Keratinocyte (primary cell): ENCODE measurements around the gene CLDN6.

Experiments used
- CTCF ChIP-seq, 3 experiments: IDR thresholded peaks in 1 of 3; conservative IDR thresholded peaks in 1 of 3; optimal IDR thresholded peaks in 1 of 3; 2 replicates in 2 of 3; 3 replicates in 1 of 3; pipeline versions ENCODE3 to v1.5.1; 2011; ENCODE audit warnings: low read length in 3 of 3, mild to moderate bottlenecking in 3 of 3, moderate library complexity in 2 of 3, control low read depth in 1 of 3, inconsistent platforms in 1 of 3; ENCODE audit not compliant: insufficient read depth in 2 of 3; ENCODE audit errors: extremely low read depth in 1 of 3
- EZH2 ChIP-seq: IDR thresholded peaks from one replicate; pipeline ENCODE4 v1.6.1; 2012; ENCODE audit warnings: inconsistent platforms, mild to moderate bottlenecking, low read length, moderate library complexity

GRCh38 chr16:3020247-3020603 lies 2.2 kb upstream of the CLDN6 start, which contains the start of gene TNFRSF12A:
- no peak for TF ChIP-seq CTCF (optimal IDR thresholded peaks at IDR 0.05 in 1 of 3, IDR thresholded peaks at IDR 0.05 in 1 of 3, conservative IDR thresholded peaks at IDR 0.05 in 1 of 3; ENCODE audit: extremely low read depth in 1 of 3, insufficient read depth in 2 of 3, low read length in 3 of 3)
- no peak for TF ChIP-seq EZH2
